GM18907 (cell line): ENCODE measurements around the gene TMEM167B.

Source experiments
- ATAC-seq: cut with Tn5 transposase; IDR thresholded peaks from one replicate; pipeline ENCODE4 v1.9.1; 2021; ENCODE audit warnings: mild to moderate bottlenecking, moderate library complexity; ENCODE audit not compliant: unreplicated experiment

TMEM167B gene

GRCh38 chr1:109080441-109081082 is 10.0 kb upstream of the TMEM167B start:
- ATAC-seq, result no peak

GRCh38 chr1:109083501-109083900 is 7.1 kb upstream of the TMEM167B start:
- no peak for ATAC-seq

GRCh38 chr1:109083923-109084322 is 6.6 kb upstream of the TMEM167B start:
- ATAC-seq, result no peak

- ATAC-seq, result no peak
Measured at GRCh38 chr1:109084563-109085517, 5.7 kb upstream of the TMEM167B start.

GRCh38 chr1:109089242-109090015 is 1.1 kb upstream of the TMEM167B start:
- ATAC-seq, result no peak

- peak; percentile 52 for ATAC-seq
Measured at GRCh38 chr1:109091078-109091838, 694 bp downstream of the TMEM167B start.

GRCh38 chr1:109091839-109092193 is 1.3 kb downstream of the TMEM167B start:
- ATAC-seq, result no peak

GRCh38 chr1:109094377-109094803 is 3.8 kb downstream of the TMEM167B start:
- ATAC-seq, result no peak

GRCh38 chr1:109094871-109095270 is 4.3 kb downstream of the TMEM167B start:
- ATAC-seq, result no peak

- no peak for ATAC-seq
Measured at GRCh38 chr1:109095631-109096030, 5.1 kb downstream of the TMEM167B start.

GRCh38 chr1:109096120-109096519 is 5.6 kb downstream of the TMEM167B start:
- no peak for ATAC-seq

- peak; percentile 93 for ATAC-seq
Measured at GRCh38 chr1:109099938-109100773, 9.6 kb downstream of the TMEM167B start.

- no peak for ATAC-seq
Measured at GRCh38 chr1:109104364-109105151, 14.0 kb downstream of the TMEM167B start.

- ATAC-seq, result no peak
Measured at GRCh38 chr1:109105881-109106280, 15.3 kb downstream of the TMEM167B start.

- no peak for ATAC-seq
Measured at GRCh38 chr1:109107785-109108184, 17.2 kb downstream of the TMEM167B start.

GRCh38 chr1:109109906-109110305 is 19.3 kb downstream of the TMEM167B start:
- no peak for ATAC-seq

GRCh38 chr1:109111386-109112055 is 21.0 kb downstream of the TMEM167B start:
- ATAC-seq, result no peak

GRCh38 chr1:109112056-109112651 is 21.6 kb downstream of the TMEM167B start:
- no peak for ATAC-seq
